ENCODE results near the gene ELMO2.

DNA sequence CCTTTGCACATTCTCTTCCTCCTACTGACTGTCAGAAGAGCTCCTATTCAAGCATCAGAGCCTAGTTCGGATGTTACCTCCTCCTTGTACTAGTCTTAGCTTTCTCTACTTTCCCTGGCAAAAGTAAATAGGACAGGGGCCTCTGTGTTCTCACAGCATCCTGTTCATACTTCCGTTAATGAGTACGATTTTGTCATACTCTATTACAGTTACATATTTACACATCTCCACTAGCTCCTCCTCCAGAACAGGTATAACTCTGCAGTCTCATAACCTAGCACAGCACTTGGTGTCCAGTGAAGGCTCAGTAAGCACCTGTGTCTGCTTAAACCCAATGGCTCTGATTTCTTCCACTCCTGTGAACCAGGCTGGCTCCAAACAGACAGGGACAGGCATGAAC, 7.0 kb downstream of the ELMO2 start:
- TF ChIP-seq, protein P1, sequence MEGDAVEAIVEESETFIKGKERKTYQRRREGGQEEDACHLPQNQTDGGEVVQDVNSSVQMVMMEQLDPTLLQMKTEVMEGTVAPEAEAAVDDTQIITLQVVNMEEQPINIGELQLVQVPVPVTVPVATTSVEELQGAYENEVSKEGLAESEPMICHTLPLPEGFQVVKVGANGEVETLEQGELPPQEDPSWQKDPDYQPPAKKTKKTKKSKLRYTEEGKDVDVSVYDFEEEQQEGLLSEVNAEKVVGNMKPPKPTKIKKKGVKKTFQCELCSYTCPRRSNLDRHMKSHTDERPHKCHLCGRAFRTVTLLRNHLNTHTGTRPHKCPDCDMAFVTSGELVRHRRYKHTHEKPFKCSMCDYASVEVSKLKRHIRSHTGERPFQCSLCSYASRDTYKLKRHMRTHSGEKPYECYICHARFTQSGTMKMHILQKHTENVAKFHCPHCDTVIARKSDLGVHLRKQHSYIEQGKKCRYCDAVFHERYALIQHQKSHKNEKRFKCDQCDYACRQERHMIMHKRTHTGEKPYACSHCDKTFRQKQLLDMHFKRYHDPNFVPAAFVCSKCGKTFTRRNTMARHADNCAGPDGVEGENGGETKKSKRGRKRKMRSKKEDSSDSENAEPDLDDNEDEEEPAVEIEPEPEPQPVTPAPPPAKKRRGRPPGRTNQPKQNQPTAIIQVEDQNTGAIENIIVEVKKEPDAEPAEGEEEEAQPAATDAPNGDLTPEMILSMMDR (IDR thresholded peaks at IDR 0.05; ENCODE audit: low read depth, low read length) = no peak
- TF ChIP-seq POLR2A (IDR thresholded peaks at IDR 0.05; ENCODE audit: extremely low read depth, insufficient read length) (no peak), MAX (IDR thresholded peaks at IDR 0.05; ENCODE audit: low read depth, low read length) (no peak), MYC (IDR thresholded peaks at IDR 0.05; ENCODE audit: low read depth, low read length) (no peak)

Data from NB4 (cell line).